Epithelial cell of proximal tubule (primary cell): Measurements from ENCODE around the gene HOXC5. TPM values are rescaled to one million over a fixed set of nuclear protein-coding genes. Genes with fewer than 3 reads are reported as not detected.
"Not testable (repeated sequence)": the region's sequence is repeated elsewhere in the genome, so short reads cannot be mapped to it uniquely, and the experiment has no call there.

ENCODE experiments used
- DNase-seq: peaks from one replicate; pipeline ENCODE4 v3.0.0-alpha.2; 2011; ENCODE audit warnings: low read depth
- H3K4me3 ChIP-seq: 2 replicates; pipeline ENCODE4 v1.5.1; 2011; ENCODE audit warnings: low read depth, mild to moderate bottlenecking, low read length
- CTCF ChIP-seq: conservative IDR thresholded peaks from 2 replicates; pipeline ENCODE4 v1.5.1; 2012; ENCODE audit warnings: low read depth, mild to moderate bottlenecking, low read length
- total RNA-seq: library from RNA; depleted of rRNA; stranded (reverse); fragments of >200 nt; gene quantifications from 2 replicates; pipeline ENCODE4 v1.2.3, GENCODE V29; 2015

The HOXC5 gene
- total RNA-seq, 1 donor from 2014 or later, result 1.2 TPM

GRCh38 chr12:54081581-54082396 is 48.9 kb downstream of the HOXC5 start:
- not testable (repeated sequence) for DNase-seq

GRCh38 chr12:54082397-54082892 is 49.6 kb downstream of the HOXC5 start:
- DNase-seq, result no peak
- peak overlapping the region; percentile 48 for H3K4me3 ChIP-seq
- TF ChIP-seq CTCF, result no peak

More at GRCh38 chr12:54081581-54082396, 48.9 kb downstream of the HOXC5 start:
- peak overlapping the region; percentile 48 for H3K4me3 ChIP-seq

Other genes starting within 250 kb of the HOXC5 start
- not detected in 2 replicates for gene HOXC13, start 94.2 kb upstream of the HOXC5 start, total RNA-seq
- gene HOXC12, start 78.1 kb upstream of the HOXC5 start, total RNA-seq, result not detected in 2 replicates
- gene HOXC11, start 59.9 kb upstream of the HOXC5 start, total RNA-seq, result 0.51 and 1.0 TPM in 2 replicates
- 0.14 TPM in 1 of 2 replicates, not detected in the other for gene HOTAIR, start 58.1 kb upstream of the HOXC5 start, total RNA-seq
- gene HOXC10, start 47.9 kb upstream of the HOXC5 start, total RNA-seq, result 9.5 and 15.7 TPM in 2 replicates
- 9.9 and 11.0 TPM in 2 replicates for gene HOXC9, start 32.9 kb upstream of the HOXC5 start, total RNA-seq
- 1.3 and 1.4 TPM in 2 replicates for gene HOXC8, start 24.1 kb upstream of the HOXC5 start, total RNA-seq
- 2.7 and 3.2 TPM in 2 replicates for gene HOXC6, start 4.6 kb upstream of the HOXC5 start, total RNA-seq
- gene HOXC4, start 20.8 kb downstream of the HOXC5 start, total RNA-seq, result 2.8 and 3.3 TPM in 2 replicates
- gene SMUG1, start 155.9 kb downstream of the HOXC5 start, total RNA-seq, result 44.6 and 48.0 TPM in 2 replicates
- gene CBX5, start 247.1 kb downstream of the HOXC5 start, total RNA-seq, result 61.5 and 67.3 TPM in 2 replicates
- gene HNRNPA1, start 247.7 kb downstream of the HOXC5 start, total RNA-seq, result 941 and 1,064 TPM in 2 replicates